ENCODE data around the gene B4GALT1.

DNA sequence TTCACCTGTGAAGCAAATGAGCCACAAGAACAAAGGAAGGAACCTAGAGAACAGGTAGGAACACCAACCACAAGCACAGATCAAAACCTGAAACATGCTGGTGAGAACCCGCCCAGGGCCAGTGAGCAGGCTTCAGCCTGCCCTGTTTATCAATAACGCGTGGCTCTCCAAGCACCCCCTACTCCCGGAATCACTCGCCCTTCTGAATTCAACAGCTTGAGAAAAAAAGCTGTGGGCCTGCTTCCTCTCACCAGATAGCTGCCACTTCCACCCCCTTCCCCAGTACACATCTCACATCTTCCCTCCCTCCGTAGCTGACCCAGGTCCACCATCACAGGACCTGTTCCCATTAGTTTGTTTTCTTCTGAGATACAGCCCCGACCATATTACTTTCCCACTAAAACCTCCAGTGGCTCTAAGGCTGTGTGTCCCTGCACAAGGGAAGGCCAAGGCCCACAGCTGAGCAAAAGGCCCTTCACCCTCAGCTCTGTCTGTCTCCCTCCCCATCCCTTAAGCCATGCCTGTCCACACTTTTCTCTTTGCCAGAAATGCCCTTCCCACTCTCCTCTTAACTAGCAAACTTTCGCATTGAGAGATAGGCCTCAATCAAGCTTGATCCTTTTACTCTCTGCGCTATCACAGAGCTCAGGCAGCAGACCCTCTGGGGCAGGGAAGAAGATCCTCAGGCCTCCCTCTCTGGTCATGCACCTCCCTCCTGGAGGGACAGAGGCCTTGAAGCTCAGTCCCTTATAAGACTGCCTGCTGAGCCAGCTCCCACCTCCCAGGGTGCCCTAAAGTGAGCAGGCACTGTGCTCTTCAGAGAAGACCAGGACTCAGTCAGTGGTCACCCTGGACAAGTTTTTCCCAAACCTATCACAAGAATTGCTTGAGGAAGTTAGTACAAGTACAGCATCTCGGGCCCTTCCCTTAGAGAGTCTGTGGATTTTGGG is 30.1 kb downstream of the B4GALT1 start:
- no peak for TF ChIP-seq CTCF (IDR thresholded peaks at IDR 0.05 in 8 of 11, conservative IDR thresholded peaks at IDR 0.05 in 3 of 11)
- TF ChIP-seq POLR2AphosphoS5 (IDR thresholded peaks at IDR 0.05) = no peak
- no peak for TF ChIP-seq POLR2A (IDR thresholded peaks at IDR 0.05)

Measured in spleen (tissue), 7 donors.